Measurements from ENCODE around the gene NLRC5. TPM values are rescaled to one million over a fixed set of nuclear protein-coding genes. Genes with fewer than 3 reads are reported as not detected.
"Not testable (repeated sequence)": the region's sequence is repeated elsewhere in the genome, so short reads cannot be mapped to it uniquely, and the experiment has no call there.

The NLRC5 gene
- polyA plus RNA-seq, 1 donor from 2014 or later = 134 TPM

DNA sequence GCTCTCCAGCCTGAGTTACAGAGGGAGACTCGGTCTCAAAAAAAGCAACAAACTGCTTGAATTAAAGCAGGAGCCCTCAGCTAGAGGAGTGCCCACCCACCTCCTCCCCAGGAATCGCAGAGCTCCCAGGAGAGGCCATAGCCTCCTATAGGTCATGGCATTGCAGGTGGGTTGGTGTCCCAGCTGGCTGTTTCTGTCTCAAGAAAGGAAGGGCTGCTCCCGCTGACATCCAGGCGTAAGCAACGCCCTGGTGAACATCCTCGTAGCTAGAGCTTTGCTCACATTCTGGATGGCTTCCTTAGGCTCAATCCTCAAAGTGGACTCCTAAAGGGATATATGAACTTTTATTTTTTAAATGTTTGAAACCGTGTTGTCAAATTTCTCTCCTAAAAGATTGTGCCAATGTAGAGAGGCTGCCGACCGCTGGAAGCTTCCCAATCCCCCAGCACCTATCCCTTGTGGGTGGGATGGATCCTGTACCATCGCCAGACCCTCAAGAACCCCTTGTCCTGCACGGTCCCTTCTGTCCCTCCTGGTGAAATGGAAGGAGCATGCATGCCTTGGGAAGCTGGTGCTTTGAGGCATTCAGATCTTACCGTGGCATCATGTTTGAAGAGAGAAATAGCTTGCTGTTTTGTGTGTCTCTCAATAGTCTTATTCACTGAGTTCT lies 5.9 kb downstream of the NLRC5 start:
- Mint-ChIP-seq H3K27ac (peak overlapping the region; percentile 65 to 95 (median 87)), H3K4me1 (peaks cover 52 to 68% (median 61%) of the 10 kb centered on the region in 3 donors), H3K27me3 (no peaks in the 10 kb centered on the region), H3K9me3 (no peaks in the 10 kb centered on the region), H3K36me3 (peaks cover 7% of the 10 kb centered on the region), H3K4me3 (peak overlapping the region; percentile 34 to 90 (median 76))

DNA sequence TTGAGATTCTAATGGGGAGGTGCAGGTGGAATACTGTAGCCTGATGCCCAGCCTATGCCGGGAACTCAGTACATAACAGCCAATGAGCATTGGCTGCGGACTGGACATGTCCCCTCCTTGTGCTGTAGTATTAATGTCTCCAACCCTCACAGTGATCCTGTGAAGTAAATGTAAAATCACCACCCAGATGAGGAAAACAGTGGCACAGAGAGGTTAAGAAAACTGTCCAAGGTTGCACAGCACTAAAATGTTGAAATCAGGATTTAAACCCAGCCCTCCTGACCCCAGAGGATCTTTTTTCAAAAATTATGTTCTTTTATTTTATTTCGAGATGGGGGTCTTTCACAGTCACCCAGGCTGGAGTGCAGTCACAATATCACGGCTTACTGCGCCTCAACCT lies 7.9 kb downstream of the NLRC5 start:
- no peaks in the 10 kb centered on the region for H3K9me3 Mint-ChIP-seq
- H3K36me3 Mint-ChIP-seq = peaks cover 4% of the 10 kb centered on the region
- no peaks in the 10 kb centered on the region for H3K27me3 Mint-ChIP-seq
- H3K27ac Mint-ChIP-seq = peak overlapping the region; percentile 17 to 88 (median 65)
- H3K4me3 Mint-ChIP-seq = no peak overlapping the region
- peaks cover 52 to 75% (median 72%) of the 10 kb centered on the region in 3 donors for H3K4me1 Mint-ChIP-seq

DNA sequence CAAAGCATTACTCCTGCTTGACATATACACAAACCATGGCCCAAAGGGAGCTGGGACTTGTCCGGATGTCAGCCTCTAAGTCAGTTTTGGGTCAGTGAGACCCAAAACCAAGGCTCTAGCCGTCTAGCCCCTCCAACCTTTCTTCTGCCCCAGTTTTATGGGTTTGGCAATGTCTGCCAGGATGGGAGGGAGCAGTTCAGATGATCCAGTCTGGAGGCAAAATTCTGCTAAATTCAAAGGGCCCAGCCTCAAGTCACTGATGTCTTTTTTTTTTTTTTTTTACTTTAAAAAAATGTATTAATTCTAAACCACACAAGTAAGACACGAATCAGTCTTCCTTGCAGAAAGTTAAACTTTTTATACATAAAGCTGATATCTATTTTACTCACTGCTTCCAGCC lies 8.6 kb downstream of the NLRC5 start:
- H3K36me3 Mint-ChIP-seq = peaks cover 4% of the 10 kb centered on the region
- H3K4me3 Mint-ChIP-seq = peak overlapping the region in 2 of 4 donors; percentile 25 to 65
- no peaks in the 10 kb centered on the region for H3K27me3 Mint-ChIP-seq
- peak overlapping the region; percentile 90 to 98 (median 97) for H3K27ac Mint-ChIP-seq
- no peaks in the 10 kb centered on the region for H3K9me3 Mint-ChIP-seq
- peaks cover 54 to 76% (median 73%) of the 10 kb centered on the region in 3 donors for H3K4me1 Mint-ChIP-seq

DNA sequence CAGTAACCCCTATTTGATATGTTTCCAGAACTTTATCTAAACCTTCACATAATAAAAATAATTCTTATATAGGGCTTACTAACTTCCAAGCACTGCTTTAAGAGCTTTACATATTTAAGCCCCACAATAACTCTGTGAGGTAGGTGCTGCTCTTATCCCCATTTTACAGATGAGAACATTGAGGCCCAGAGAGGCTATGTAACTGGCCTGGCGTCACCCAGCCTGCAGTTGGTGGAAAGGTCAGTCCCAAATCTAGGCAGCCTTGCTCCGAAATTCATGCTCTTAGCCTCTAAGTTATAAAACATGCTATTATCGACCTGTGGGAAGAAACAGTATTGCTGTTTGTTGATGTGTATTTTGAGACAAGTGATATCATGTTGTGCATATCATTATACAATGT lies 9.0 kb downstream of the NLRC5 start:
- Mint-ChIP-seq H3K4me1 (peaks cover 53 to 75% (median 72%) of the 10 kb centered on the region in 3 donors), H3K36me3 (peaks cover under 1% of the 10 kb centered on the region), H3K27me3 (no peaks in the 10 kb centered on the region), H3K9me3 (no peaks in the 10 kb centered on the region), H3K27ac (peak overlapping the region; percentile 90 to 98 (median 97)), H3K4me3 (no peak overlapping the region)

DNA sequence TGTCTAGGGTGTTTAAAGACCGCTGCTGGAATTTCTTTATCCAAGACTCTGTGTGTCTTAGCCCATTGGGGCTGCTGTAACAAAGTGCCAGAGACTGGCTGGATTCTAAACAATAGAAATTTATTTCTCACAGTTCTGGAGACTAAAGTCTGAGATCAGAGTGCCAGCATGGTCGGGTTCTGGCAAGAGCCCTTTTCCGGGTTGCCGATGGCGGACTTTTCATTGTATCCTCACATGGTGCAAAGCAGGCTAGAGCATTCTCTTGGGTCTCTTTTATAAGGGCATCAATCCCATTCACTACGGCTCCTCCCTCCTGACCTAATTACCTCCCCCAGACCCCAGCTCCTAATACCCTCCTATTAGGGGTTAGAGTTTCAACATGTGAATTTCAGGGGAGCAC lies 9.5 kb downstream of the NLRC5 start:
- H3K27me3 Mint-ChIP-seq = no peaks in the 10 kb centered on the region
- peaks cover 53 to 75% (median 73%) of the 10 kb centered on the region in 3 donors for H3K4me1 Mint-ChIP-seq
- peak overlapping the region in 3 of 4 donors; percentile 75 to 86 (median 83) for H3K4me3 Mint-ChIP-seq
- H3K27ac Mint-ChIP-seq = peak overlapping the region; percentile 90 to 98 (median 97)
- H3K36me3 Mint-ChIP-seq = no peaks in the 10 kb centered on the region
- no peaks in the 10 kb centered on the region for H3K9me3 Mint-ChIP-seq

DNA sequence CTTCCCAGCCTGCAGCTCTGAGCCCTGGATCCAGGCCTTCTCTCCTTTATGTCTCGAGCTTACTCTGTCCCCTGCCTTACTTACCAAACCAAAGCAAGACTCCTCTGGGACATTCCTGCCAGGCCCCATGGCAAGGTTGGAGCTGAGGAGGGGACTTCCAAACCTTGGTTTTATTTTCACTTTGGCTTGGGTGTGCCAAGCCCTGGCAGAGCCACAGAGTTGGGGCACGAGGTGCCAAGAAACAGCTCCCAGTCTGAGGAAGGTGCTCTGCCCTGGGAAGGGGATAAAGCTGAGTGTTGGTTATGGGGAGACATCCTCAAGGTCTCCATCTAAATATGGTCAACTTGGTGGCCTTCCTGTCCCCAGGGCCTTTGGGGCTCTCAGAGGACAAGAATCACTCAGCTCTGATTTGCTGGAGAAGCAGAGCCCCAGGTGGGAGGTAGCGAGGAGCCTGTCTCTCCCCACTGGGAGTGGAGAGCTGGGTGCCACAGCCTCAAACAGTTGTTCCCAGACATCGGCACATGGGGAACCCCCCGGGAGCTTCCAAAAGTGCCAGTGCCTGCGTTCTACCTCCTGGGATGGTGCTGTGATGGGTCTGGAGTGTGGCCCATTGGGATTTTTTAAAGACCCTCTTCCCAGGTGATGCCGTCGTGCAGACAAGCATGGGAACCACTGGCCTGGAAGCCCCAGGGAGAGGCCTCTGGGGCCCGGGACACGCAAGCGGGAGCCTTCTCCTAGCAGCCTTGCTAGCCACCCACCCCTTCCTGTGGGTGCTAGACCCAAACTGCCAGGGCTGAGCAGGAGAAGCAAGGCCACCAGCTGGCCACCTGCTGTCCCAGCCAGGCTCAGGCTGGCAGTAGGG lies 10.3 kb downstream of the NLRC5 start:
- no peaks in the 10 kb centered on the region for H3K36me3 Mint-ChIP-seq

DNA sequence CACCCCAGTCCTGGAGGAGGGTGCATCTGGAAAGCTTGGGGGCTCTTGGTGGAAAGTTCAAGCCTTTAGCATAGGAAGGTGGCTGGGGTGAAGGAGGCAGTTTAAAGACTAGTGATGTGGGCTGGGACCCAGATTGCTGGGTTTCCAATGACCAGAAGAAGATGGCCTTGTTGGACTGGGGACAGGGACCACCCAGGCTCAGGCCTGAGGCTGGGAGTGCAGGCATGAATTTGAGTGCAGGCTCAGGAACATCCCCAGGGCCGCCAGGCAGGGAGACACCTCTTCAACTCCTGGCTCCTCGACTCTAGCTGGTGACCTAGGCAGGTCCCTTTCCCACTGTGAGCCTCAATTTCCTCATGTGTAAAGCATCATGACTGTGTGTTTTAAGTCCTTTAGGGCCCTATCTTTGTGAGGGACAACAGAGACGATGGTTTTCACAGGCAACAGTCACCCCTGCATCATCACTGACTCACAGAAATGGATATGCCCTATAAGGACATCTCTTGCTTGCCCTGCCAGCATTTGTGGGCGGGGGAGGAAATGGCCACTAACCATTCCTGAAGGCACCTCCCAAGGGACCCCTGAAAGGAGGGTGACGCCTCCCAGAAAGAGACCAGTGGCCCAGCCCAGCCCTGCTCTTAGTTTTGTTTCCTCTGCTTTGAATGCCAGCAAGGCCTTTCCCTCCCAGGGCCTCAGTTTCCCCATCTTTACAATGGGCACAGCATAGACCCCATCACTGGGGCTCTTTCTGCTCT lies 11.1 kb downstream of the NLRC5 start:
- H3K36me3 Mint-ChIP-seq = no peaks in the 10 kb centered on the region

More for the DNA sequence above, 10.3 kb downstream of the NLRC5 start:
- Mint-ChIP-seq H3K4me3 (peak overlapping the region; percentile 64 to 86 (median 79)), H3K27ac (peak overlapping the region; percentile 90 to 98 (median 97)), H3K27me3 (no peaks in the 10 kb centered on the region), H3K4me1 (peaks cover 54 to 75% (median 73%) of the 10 kb centered on the region in 3 donors), H3K9me3 (no peaks in the 10 kb centered on the region)

DNA sequence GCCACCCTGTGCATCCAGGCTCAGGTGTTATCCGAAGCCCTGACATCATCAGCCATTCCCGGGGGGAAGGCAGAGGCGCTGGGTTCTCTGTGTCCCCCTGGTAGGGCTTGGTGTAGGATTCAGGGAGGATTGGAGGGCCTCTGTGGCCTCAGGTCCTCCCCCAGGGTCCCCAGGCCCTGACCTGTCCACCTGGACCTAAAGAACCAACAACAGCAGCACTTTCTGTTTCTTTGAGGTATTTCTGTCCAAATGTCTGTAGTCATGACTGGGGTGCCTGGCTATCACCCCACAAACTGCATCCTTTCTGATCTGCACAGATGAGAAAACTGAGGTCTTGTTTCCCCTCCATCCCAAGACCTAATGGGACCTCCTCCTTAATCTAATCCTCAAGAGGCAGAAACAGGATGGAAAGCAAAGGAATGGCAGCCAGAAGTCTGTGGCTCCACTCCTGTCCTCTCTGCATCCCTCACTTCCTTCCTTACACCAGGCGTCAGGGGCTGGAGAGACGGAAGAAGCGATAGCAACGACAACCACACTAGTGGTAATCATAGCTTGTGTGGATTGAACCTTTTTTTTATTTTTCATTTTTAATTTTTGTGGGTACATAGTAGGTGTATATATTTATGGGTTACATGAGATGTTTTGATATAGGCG lies 11.8 kb downstream of the NLRC5 start:
- Mint-ChIP-seq H3K9me3 (no peaks in the 10 kb centered on the region), H3K27ac (peak overlapping the region; percentile 90 to 98 (median 97)), H3K36me3 (no peaks in the 10 kb centered on the region), H3K4me1 (peaks cover 56 to 76% (median 73%) of the 10 kb centered on the region in 3 donors), H3K27me3 (no peaks in the 10 kb centered on the region), H3K4me3 (peak overlapping the region in 3 of 4 donors; percentile 70 to 84 (median 79))

More for the DNA sequence above, 11.1 kb downstream of the NLRC5 start:
- Mint-ChIP-seq H3K4me3 (peak overlapping the region; percentile 60 to 86 (median 74)), H3K27ac (peak overlapping the region; percentile 90 to 98 (median 97)), H3K9me3 (no peaks in the 10 kb centered on the region), H3K27me3 (no peaks in the 10 kb centered on the region), H3K4me1 (peaks cover 59 to 75% (median 74%) of the 10 kb centered on the region in 3 donors)

DNA sequence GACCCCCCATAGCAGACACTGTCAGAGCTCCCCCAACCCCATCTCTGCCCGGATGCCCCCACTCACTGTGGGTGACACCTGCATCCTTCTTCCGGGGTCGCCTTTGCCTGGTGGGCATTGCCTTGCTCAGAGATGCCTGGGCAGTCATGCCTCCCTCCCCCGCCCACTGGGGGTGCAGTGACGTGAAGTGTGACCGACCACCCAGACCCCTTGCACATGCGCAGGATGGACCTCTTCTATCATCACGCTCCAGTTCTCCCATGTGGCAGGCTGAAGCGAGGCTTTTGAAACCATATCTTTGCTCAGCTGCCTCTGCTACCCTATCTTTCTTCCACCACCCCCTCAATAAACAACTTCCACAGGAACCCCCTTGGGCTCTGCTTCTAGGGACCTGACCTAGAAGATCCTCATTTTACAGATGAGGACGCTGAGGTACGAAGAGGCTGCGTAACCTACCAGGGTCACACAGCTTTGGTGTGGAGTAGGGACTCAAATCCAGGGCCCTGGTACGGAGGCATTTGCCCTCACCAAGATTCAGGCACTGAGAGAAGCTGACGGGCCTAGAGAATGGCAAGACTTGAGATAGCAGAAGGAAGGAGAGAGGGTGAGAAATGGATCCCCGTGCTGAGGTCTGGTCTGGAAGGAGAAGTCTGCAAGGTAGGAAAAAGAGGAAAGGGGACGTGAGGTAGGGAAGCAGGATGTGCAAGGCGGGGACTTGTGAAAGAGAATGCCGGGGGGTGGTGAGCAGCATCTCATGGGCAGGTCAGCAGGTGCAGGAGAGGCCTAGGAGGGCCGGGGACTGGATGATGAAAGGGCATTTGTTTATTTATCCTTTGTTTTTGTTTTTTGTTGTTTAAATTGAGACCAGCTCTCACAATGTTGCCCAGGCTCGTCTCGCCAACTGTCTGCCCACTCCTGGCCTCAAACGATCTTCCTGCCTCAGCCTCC lies 14.4 kb downstream of the NLRC5 start:
- peak overlapping the region; percentile 90 to 98 (median 93) for H3K27ac Mint-ChIP-seq
- no peaks in the 10 kb centered on the region for H3K27me3 Mint-ChIP-seq

DNA sequence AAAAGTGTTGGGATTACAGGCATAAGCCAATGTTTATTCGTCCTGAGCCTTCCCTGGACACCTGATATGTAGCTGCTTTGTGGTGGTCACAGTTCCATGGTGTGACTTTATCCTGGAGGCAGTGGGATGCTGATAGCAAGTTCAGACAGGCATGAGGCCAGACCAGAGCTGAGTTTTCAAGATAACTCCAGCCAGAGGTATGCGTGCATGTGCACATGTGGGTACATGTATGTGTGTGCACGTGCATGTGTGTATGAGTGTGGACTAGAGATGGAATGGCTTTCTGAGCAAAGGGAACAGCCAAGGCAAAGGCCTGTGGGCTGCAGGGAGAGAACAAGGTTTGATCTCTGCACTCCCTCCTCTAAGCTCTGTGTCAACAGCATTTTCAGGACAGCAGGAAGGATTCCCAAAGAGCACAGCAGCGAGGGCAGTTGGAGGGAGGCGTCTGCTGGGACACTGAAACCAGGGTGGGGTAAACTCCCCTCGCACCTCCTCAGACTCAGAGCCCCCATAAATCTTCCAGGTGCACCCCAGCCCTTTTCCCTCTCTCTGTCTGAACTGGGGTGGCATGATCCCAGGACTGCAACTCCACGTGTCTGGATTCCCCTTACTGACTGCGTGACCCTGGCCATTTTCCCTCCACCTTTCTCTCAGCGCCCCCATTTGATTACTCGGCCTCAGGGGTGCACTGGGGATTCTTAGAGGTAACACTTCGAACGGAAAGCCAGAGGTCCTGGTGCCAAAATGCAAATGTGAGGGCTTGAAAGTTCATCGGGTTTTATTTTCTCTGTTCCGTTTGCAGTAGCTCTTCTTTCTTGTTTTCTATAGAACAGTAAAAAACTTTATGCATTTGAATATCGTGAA lies 15.3 kb downstream of the NLRC5 start:
- Mint-ChIP-seq H3K9me3 (no peaks in the 10 kb centered on the region), H3K27ac (peak overlapping the region; percentile 90 to 98 (median 96)), H3K4me1 (peaks cover 53 to 69% (median 59%) of the 10 kb centered on the region in 3 donors), H3K27me3 (no peaks in the 10 kb centered on the region), H3K4me3 (peak overlapping the region; percentile 71 to 91 (median 86)), H3K36me3 (peaks cover 2% of the 10 kb centered on the region)

More for the DNA sequence above, 14.4 kb downstream of the NLRC5 start:
- Mint-ChIP-seq H3K9me3 (no peaks in the 10 kb centered on the region), H3K4me3 (peak overlapping the region; percentile 71 to 91 (median 86)), H3K4me1 (peaks cover 60 to 75% (median 66%) of the 10 kb centered on the region in 3 donors), H3K36me3 (no peaks in the 10 kb centered on the region)

DNA sequence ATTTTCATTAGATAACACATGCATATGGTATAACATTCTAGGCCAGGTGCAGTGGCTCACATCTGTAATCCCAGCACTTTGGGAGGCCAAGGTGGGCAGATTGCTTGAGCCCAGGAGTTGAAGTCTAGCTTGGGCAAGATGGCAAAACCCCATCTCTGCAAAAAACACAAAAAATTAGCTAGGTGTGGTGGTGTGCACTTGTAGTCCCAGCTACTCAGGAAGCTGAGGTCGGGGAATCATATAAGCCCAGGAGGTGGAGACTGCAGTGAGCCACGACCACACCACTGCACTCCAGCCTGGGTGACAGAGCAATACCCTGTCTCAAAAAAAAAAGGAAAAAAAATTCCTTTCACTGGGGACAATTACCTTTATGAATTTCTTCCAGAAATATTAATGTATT lies 16.2 kb downstream of the NLRC5 start:
- H3K9me3 Mint-ChIP-seq, H3K36me3 Mint-ChIP-seq, H3K27me3 Mint-ChIP-seq: not testable (repeated sequence)
- H3K27ac Mint-ChIP-seq = peak overlapping the region; percentile 90 to 98 (median 96)
- peaks cover 56 to 70% (median 63%) of the 10 kb centered on the region in 3 donors for H3K4me1 Mint-ChIP-seq
- peak overlapping the region; percentile 6 to 91 (median 74) for H3K4me3 Mint-ChIP-seq

DNA sequence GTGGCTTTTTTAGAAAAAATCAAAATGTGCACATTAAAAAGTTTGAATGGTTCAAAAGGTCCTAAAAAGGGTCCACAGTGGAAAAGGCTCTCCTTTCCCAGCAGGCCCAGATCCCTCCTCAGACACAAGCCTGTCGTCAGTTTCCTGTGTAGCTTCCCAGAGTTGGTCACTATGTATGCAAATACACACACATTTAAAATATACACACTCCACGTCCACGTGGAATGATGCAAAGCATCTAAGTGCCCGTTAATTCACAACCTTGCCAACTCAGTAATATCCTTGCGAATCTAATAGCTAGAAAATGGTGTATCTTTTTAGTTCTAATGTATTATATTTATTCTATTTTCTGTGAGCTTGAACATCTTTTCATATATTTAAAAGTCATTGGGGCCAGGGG lies 17.7 kb downstream of the NLRC5 start:
- Mint-ChIP-seq H3K36me3 (peaks cover 7% of the 10 kb centered on the region), H3K27me3 (no peaks in the 10 kb centered on the region), H3K4me1 (peaks cover 54 to 66% (median 64%) of the 10 kb centered on the region in 3 donors), H3K9me3 (no peaks in the 10 kb centered on the region), H3K4me3 (peak overlapping the region; percentile 44 to 84 (median 79)), H3K27ac (peak overlapping the region; percentile 88 to 97 (median 91))

Measured in IgD-negative memory B cell (primary cell).